Ectodermal cell (in vitro differentiated cells): ENCODE measurements around the gene TUBGCP2.

Source experiments
- H3K27ac ChIP-seq: 2 replicates; pipeline ENCODE4 v1.7.0; 2013; ENCODE audit warnings: mild to moderate bottlenecking, low read depth, low read length; ENCODE audit not compliant: insufficient read depth, poor library complexity, severe bottlenecking
- H3K27me3 ChIP-seq: 2 replicates; pipeline ENCODE4 v1.7.0; 2013; ENCODE audit warnings: mild to moderate bottlenecking, low read length; ENCODE audit not compliant: insufficient read depth, control insufficient read depth, poor library complexity, severe bottlenecking
- H3K36me3 ChIP-seq: one replicate; pipeline ENCODE4 v1.7.0; 2013; ENCODE audit warnings: low read length; ENCODE audit not compliant: control insufficient read depth, insufficient read depth
- H3K4me1 ChIP-seq: one replicate; pipeline ENCODE4 v1.7.0; 2013; ENCODE audit warnings: low read length; ENCODE audit not compliant: control insufficient read depth, insufficient read depth
- H3K4me3 ChIP-seq: 2 replicates; pipeline ENCODE4 v1.7.0; 2013; ENCODE audit warnings: low read depth, low read length, control low read depth; ENCODE audit not compliant: insufficient read depth
- H3K9me3 ChIP-seq: 2 replicates; pipeline ENCODE4 v1.7.0; 2013; ENCODE audit warnings: mild to moderate bottlenecking, low read length, moderate library complexity; ENCODE audit not compliant: control insufficient read depth
- WGBS, 2 experiments: methylation state at CpG; one replicate each; pipeline ENCODE4 v1.1.7; 2013; ENCODE audit warnings: missing lambda C conversion rate in 2 of 2; 5-methylcytosine and 5-hydroxymethylcytosine counted together

Gene TUBGCP2

GRCh38 chr10:133351408-133352318 is 43.0 kb upstream of the TUBGCP2 start:
- Histone ChIP-seq H3K4me3 (no peak overlapping the region), H3K4me1 (peaks cover 9% of the 10 kb centered on the region), H3K36me3 (no peaks in the 10 kb centered on the region), H3K27ac (no peak overlapping the region), H3K27me3 (peaks cover under 1% of the 10 kb centered on the region), H3K9me3 (no peaks in the 10 kb centered on the region)
- WGBS, 2 experiments, result 72 to 75% methylated on average over 24 of the region's 24 CpGs

- Histone ChIP-seq H3K27ac (no peak overlapping the region), H3K4me1 (peaks cover 4% of the 10 kb centered on the region), H3K36me3 (no peaks in the 10 kb centered on the region), H3K9me3 (no peaks in the 10 kb centered on the region), H3K27me3 (no peaks in the 10 kb centered on the region), H3K4me3 (no peak overlapping the region)
- WGBS, 2 experiments, result 70 to 71% methylated on average over 13 of the region's 13 CpGs
Observed at GRCh38 chr10:133350950-133351329, 42.3 kb upstream of the TUBGCP2 start.

GRCh38 chr10:133350283-133350949 is 41.7 kb upstream of the TUBGCP2 start:
- H3K27me3 ChIP-seq, result no peaks in the 10 kb centered on the region
- WGBS, 2 experiments, result 85 to 88% methylated on average over 12 of the region's 12 CpGs
- peaks cover 4% of the 10 kb centered on the region for H3K4me1 ChIP-seq
- no peak overlapping the region for H3K27ac ChIP-seq
- no peaks in the 10 kb centered on the region for H3K9me3 ChIP-seq
- H3K36me3 ChIP-seq, result no peaks in the 10 kb centered on the region
- no peak overlapping the region for H3K4me3 ChIP-seq

- Histone ChIP-seq H3K27me3 (no peaks in the 10 kb centered on the region), H3K9me3 (no peaks in the 10 kb centered on the region), H3K4me3 (no peak overlapping the region), H3K4me1 (peaks cover 4% of the 10 kb centered on the region), H3K36me3 (no peaks in the 10 kb centered on the region), H3K27ac (no peak overlapping the region)
- 85 to 87% methylated on average over 9 of the region's 9 CpGs for WGBS, 2 experiments
Observed at GRCh38 chr10:133349577-133350011, 40.9 kb upstream of the TUBGCP2 start.

GRCh38 chr10:133349160-133349568 is 40.5 kb upstream of the TUBGCP2 start:
- Histone ChIP-seq H3K4me3 (no peak overlapping the region), H3K27me3 (no peaks in the 10 kb centered on the region), H3K4me1 (peaks cover 4% of the 10 kb centered on the region), H3K27ac (no peak overlapping the region), H3K36me3 (no peaks in the 10 kb centered on the region), H3K9me3 (no peaks in the 10 kb centered on the region)
- 93% methylated on average over 8 of the region's 8 CpGs for WGBS, 2 experiments

- Histone ChIP-seq H3K36me3 (no peaks in the 10 kb centered on the region), H3K4me1 (peaks cover 4% of the 10 kb centered on the region), H3K4me3 (no peak overlapping the region), H3K27me3 (no peaks in the 10 kb centered on the region), H3K9me3 (no peaks in the 10 kb centered on the region), H3K27ac (no peak overlapping the region)
- 83 to 88% methylated on average over 15 to 16 of the region's 16 CpGs for WGBS, 2 experiments
Observed at GRCh38 chr10:133347710-133348517, 39.2 kb upstream of the TUBGCP2 start.

- Histone ChIP-seq H3K9me3 (no peaks in the 10 kb centered on the region), H3K27ac (no peak overlapping the region), H3K4me1 (peaks cover 4% of the 10 kb centered on the region), H3K36me3 (no peaks in the 10 kb centered on the region), H3K27me3 (no peaks in the 10 kb centered on the region), H3K4me3 (no peak overlapping the region)
- WGBS, 2 experiments, result 78 to 80% methylated on average over 11 of the region's 11 CpGs
Observed at GRCh38 chr10:133346413-133346812, 37.7 kb upstream of the TUBGCP2 start.

- Histone ChIP-seq H3K27ac (no peak overlapping the region), H3K9me3 (no peaks in the 10 kb centered on the region), H3K4me1 (no peaks in the 10 kb centered on the region), H3K36me3 (no peaks in the 10 kb centered on the region), H3K27me3 (no peaks in the 10 kb centered on the region), H3K4me3 (no peak overlapping the region)
- 86 to 90% methylated on average over 5 of the region's 5 CpGs for WGBS, 2 experiments
Observed at GRCh38 chr10:133344236-133344635, 35.6 kb upstream of the TUBGCP2 start.

- Histone ChIP-seq H3K36me3 (no peaks in the 10 kb centered on the region), H3K9me3 (no peaks in the 10 kb centered on the region), H3K27me3 (peaks cover 2% of the 10 kb centered on the region), H3K27ac (no peak overlapping the region), H3K4me3 (no peak overlapping the region), H3K4me1 (no peaks in the 10 kb centered on the region)
- 79 to 85% methylated on average over 9 of the region's 9 CpGs for WGBS, 2 experiments
Observed at GRCh38 chr10:133343558-133343957, 34.9 kb upstream of the TUBGCP2 start.

GRCh38 chr10:133342942-133343341 is 34.3 kb upstream of the TUBGCP2 start:
- Histone ChIP-seq H3K36me3 (no peaks in the 10 kb centered on the region), H3K4me1 (no peaks in the 10 kb centered on the region), H3K9me3 (no peaks in the 10 kb centered on the region), H3K27ac (no peak overlapping the region), H3K27me3 (peaks cover 8% of the 10 kb centered on the region), H3K4me3 (no peak overlapping the region)
- WGBS, 2 experiments, result 85 to 88% methylated on average over 8 of the region's 8 CpGs
